ENCODE measurements around the gene S100A9.

- TF ChIP-seq POLR2A (IDR thresholded peaks at IDR 0.05), result no peak
- no peak for TF ChIP-seq CTCF (IDR thresholded peaks at IDR 0.05)
Observed at GRCh38 chr1:153339802-153340201, 17.9 kb upstream of the S100A9 start.
